Ishikawa (cell line): ENCODE measurements around the gene EAF1.

Source experiments
- CEBPB ChIP-seq: IDR thresholded peaks from 2 replicates; pipeline ENCODE4 v1.6.1; 2012
- CREB1 ChIP-seq: IDR thresholded peaks from 2 replicates; pipeline ENCODE4 v1.6.1; 2012; ENCODE audit warnings: low read depth
- EP300 ChIP-seq: IDR thresholded peaks from 2 replicates; pipeline ENCODE4 v1.6.1; 2012; ENCODE audit warnings: borderline replicate concordance
- MAX ChIP-seq: IDR thresholded peaks from 2 replicates; pipeline ENCODE4 v1.6.1; 2012
- TAF1 ChIP-seq: IDR thresholded peaks from 2 replicates; pipeline ENCODE4 v1.6.1; 2012; ENCODE audit warnings: low read depth, mild to moderate bottlenecking
- TCF12 ChIP-seq: IDR thresholded peaks from 2 replicates; pipeline ENCODE4 v1.6.1; 2012; ENCODE audit warnings: low read depth
- TEAD4 ChIP-seq: IDR thresholded peaks from 2 replicates; pipeline ENCODE4 v1.6.1; 2012
- TF ChIP-seq, protein P1 (sequence below): IDR thresholded peaks from 2 replicates; pipeline ENCODE4 v1.6.1; 2012; ENCODE audit warnings: low read depth, mild to moderate bottlenecking

- TF ChIP-seq EP300 (no peak), CREB1 (no peak), CEBPB (no peak), MAX (no peak), TAF1 (no peak), TCF12 (no peak), TEAD4 (no peak)
- TF ChIP-seq, protein P1, sequence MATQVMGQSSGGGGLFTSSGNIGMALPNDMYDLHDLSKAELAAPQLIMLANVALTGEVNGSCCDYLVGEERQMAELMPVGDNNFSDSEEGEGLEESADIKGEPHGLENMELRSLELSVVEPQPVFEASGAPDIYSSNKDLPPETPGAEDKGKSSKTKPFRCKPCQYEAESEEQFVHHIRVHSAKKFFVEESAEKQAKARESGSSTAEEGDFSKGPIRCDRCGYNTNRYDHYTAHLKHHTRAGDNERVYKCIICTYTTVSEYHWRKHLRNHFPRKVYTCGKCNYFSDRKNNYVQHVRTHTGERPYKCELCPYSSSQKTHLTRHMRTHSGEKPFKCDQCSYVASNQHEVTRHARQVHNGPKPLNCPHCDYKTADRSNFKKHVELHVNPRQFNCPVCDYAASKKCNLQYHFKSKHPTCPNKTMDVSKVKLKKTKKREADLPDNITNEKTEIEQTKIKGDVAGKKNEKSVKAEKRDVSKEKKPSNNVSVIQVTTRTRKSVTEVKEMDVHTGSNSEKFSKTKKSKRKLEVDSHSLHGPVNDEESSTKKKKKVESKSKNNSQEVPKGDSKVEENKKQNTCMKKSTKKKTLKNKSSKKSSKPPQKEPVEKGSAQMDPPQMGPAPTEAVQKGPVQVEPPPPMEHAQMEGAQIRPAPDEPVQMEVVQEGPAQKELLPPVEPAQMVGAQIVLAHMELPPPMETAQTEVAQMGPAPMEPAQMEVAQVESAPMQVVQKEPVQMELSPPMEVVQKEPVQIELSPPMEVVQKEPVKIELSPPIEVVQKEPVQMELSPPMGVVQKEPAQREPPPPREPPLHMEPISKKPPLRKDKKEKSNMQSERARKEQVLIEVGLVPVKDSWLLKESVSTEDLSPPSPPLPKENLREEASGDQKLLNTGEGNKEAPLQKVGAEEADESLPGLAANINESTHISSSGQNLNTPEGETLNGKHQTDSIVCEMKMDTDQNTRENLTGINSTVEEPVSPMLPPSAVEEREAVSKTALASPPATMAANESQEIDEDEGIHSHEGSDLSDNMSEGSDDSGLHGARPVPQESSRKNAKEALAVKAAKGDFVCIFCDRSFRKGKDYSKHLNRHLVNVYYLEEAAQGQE, result no peak
These were observed 13.5 kb downstream of the EAF1 start for GRCh38 chr3:15440891-15441290.
